ENCODE data around the gene AMER1.

The AMER1 gene

GRCh38 chrX:64182208-64182607 lies 23.3 kb downstream of the AMER1 start:
- DNase-seq: no peak

- DNase-seq: no peak
Observed at GRCh38 chrX:64176876-64177275, 28.6 kb downstream of the AMER1 start.

GRCh38 chrX:64169988-64170387 lies 35.5 kb downstream of the AMER1 start:
- DNase-seq: no peak

GRCh38 chrX:64152857-64153256 lies 52.7 kb downstream of the AMER1 start:
- DNase-seq: no peak

GRCh38 chrX:64151911-64152310 lies 53.6 kb downstream of the AMER1 start:
- DNase-seq: no peak

GRCh38 chrX:64150775-64151174 lies 54.7 kb downstream of the AMER1 start:
- DNase-seq: no peak
